ENCODE measurements around the gene GJA10.

GJA10 gene

DNA sequence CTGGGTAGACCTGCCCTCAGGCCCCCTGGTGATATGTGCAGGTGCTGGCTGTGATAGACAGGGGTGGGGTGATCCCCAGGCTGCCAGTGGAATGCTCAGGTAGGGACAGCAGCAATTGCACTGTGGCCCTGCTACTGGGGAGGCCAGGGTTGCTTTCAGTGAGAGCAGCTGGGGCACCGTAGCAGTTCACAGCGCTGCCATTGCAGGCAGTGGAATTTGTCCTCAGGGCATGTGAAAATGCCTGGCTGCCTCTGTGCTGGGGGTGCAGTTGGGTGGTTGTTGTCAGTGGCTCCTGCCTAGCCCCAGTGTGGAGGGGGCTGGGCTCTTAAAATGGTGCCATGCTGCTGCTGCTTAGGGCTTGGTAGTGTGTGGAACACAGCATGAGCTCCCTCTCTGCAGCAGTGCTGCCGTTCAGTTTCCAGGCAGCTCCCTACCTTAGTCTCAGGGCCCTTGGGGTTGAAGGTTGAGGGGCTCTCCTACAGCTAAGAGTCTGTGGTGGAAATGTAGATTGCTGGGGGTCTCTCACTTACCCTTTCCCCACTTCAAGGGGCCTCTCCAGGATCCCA is 23.6 kb downstream of the GJA10 start:
- no peak for DNase-seq

DNA sequence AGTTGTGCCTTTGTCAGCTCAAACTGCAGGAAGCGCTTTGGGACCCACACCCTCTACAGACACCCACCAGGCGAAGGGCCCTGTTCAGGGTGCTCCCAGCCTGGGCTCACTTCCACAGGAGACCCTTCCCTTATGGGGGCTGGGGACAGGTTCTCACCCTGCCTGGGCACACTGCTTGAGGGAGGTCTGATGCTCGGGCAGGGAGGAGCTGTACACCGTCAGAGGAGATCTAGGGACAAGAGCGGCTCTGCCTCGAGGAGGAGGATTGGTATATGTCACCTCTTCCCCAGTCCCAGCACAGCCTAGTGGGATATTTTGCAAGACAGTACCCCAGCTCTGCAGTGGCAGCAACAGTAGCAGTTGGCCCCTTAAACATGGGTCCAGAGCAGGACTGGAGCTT is 26.9 kb downstream of the GJA10 start:
- no peak for DNase-seq

DNA sequence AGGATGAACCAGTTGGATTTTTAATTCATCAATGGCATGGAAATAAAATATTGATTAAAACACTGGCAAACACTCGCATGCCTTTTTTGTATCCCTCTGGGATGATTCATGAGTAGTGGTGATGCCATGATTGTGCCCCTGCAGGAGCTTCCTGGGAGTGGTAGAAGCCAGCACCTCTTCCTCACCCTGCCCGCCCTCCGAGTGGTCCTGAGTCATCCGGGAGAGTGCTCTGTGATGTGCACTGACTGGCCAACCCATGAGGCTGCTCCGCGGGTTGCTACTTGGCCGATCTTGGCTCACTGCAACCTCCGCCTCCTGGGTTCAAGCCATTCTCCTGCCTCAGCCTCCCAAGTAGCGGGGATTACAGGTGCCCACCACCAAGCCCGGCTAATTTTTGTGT is 27.4 kb downstream of the GJA10 start:
- no peak for DNase-seq

DNA sequence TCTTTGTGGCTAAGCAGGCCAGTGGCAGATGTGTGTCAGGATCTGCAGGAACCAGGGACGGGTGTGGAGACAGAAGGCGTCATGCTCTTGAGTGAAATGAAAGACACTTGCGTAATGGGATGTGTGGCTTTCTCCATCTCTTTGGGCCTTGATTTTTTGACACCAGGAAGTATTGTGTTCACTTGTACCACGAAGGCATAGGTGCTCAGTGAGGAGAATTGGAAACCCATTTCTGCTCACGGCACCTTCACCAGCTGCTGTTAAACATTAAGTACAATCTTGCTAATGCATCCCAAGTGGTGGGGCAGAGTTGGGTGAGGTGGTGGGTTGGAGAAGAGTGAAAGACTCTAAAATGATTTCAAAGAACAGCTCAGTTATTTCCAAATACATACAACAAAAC is 30.0 kb downstream of the GJA10 start:
- no peak for DNase-seq

DNA sequence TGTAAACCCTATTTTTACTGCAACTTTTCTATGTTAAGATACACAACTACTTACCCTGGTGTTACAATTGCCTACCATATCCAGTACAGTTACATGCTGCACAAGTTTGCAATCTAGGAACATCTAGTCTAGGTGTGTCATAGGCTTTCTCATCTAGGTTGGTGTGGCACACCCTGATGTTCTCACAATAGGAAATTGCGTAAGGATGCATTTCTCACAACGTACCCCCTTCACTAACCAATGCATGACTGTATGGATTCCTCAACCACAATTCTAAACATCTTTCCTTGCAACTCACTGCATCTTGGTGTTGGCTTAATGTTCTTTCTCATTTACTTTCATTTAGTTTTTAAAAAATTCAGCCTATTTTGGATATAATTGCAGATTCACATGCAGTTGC is 31.6 kb downstream of the GJA10 start:
- DNase-seq, result no peak

DNA sequence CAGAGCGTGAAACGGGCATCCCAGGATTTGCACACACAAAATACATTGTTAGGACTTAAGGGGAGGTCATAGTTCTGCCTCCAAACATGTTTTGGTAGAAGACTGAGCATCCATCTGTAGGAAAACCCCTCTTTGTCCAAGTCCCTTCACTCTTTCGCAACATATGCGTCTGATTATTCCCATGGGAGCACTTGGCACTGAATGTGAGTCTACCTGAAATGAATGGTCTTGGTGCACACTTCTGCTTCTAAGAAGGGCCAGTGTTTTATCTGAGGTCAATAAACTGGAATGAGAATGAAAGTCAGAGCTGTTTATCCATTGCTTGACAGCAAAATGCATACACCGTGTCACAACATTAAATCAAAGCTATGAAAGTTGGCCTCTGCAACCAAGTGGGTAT is 33.0 kb downstream of the GJA10 start:
- DNase-seq, result no peak

DNA sequence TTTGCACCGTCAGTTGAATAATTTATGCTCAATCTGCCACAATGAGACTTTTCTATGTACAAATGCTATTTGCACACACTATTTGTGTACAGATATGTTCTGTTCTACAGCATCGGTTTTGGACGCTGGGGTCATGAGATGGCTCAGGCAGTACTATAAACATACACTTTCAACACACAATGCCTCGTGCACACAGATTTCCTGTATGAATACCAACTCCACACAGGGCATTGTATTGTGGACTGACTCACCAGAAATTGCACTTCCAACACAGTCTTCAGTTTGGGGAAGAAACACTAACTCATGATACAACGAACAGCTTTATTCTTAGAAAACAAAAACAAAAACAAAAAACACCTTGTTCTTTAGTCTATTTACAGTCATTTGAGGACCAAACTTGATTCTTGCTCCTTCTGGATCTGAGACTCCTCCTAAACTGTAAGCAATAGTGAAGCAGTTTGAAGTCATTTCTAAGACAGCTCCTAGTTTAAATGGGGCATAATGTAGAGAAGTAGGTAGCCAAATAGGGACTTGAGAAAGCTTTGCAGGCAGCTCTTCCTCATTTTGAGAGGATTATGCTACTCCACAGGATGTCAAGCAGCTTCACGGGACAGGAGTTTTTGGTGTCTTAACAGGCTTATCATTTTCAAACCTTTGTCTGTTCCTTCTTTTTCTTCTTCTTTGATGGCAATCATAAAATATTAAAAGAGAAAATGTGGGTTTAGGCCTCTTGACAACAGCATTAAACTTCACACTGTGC is 33.7 kb downstream of the GJA10 start:
- no peak for DNase-seq

DNA sequence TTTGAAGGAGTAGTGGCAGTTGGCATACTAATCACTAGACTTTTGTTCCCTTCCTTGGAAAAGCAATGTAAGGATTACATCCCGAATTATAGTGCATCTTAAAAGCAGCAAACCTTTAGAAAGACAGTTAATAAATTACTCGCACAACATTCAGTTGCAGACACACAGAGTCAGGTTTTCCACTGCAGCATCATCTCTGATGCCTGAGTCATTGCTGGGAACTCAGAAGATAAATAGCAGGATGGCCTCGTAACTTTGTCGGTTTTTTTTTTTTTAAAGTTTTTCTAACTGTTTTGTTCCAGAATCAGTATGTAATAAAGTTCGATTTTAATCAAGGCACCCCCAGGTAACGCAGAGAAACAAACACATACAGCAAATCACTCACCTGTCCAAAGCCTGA is 34.3 kb downstream of the GJA10 start:
- no peak for DNase-seq

DNA sequence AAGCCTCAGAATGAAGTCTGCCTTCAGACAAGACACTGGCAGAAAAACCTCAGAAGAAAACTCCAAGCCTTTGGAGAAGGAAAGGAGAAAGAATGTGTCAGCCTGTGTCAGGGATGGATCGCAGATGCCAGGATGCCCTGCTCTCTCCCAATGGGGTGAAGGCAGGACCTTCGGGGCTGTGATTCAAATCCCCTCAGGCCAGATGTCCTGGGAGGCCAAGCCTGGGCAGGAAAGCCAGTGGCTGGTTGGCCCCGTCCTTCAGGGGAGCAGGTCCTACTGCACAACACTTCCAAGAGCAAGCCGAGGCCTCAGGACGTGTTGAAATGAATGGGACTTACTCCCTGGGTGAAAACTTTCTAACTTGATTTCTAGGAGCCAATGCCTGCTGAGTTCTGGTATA is 36.5 kb downstream of the GJA10 start:
- no peak for DNase-seq

DNA sequence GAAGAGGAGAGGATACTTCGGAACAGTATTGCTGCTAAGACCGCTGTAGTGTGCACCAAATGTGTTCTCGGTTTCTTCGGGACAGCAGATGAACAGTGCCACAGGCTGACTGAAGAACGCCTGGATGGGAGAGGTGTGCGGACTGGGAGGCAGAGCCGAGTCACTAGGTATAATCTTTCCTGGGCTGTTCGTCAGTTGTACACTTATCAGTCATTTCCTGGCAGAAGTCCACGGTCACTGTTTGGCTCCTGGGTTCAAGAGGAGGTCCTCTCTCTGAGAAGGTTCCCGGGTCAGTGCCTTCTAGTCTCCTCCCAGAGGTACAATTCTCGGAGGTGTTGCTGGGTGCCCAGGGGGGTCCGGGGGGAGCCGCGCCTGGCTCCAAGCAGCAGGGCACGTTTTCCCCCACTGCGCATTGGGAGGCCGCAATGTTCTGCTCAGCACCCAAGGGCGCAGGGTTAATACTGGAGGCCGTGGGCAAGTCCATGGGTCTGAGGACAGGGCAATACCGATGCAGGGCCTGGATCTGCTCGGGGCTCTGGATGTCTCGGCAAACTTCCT is 38.1 kb downstream of the GJA10 start:
- DNase-seq, result no peak

DNA sequence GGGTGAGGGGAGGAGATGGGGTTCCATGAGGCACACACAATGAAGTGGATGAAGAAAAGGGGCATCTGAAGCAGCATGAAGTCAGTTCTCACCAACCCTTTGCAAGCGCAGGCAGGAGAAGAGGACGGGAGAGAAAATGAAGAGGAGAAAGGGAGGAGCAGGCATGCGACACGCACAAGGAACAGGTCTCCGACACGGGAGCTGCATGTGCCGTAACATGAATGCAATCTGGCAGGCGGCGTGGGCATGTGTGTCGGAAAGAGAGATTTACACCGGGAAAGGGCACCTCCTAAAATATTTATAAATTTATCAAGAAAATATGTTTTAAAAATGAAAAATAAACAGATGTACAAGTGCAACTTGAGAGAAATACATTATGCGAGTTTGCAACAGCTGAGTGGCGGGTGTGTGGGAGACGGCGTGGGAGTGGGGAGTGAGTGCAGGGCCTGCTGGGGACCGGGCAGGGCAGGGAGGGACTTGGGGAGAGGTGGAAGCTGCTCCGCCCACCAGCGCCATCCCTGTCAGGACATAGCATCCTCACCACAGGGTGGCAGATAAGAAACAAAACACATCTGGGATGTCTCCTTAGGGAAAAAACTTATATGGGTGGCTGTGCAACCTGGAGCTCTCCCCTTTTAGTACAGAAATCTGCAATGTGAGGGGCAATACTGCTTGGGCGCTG is 40.6 kb downstream of the GJA10 start:
- DNase-seq, result no peak

DNA sequence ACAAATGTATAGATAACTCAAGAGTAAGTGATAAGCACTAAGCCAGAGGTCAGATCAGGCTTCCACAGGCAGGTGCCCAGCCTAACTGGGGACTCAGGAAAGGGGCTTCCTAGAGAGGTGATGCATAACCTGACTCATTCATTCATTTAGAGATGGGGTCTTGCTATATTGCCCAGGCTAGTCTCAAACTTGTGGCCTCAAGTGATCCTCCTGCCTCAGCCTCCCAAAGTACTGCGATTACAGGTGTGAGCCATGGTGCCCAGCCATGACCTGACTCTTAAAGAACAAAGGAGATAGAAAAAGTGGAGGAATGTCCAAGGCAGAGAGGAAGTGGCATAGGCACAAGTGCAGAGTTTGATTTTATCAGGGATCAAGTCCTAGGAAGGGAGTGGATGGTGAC is 41.9 kb downstream of the GJA10 start:
- DNase-seq, result no peak

DNA sequence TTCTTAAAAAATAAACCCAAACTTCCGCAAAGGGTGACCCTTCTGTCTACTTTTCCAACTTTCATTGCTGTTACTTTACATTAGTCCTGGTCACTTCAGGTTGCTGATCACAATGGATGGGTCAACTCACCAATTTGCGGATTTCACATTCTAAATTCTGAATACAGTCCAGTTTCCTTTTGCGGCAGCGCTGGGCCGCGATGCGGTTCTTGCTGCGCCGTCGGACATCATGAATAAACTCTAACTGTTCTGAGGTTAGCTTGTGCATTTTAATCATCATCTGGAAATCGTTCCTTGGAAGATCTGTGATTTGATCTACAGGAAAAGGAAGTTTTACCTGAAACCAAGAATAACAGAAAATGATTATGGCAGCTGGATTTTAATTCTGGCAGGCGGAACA is 43.7 kb downstream of the GJA10 start:
- DNase-seq, result no peak

DNA sequence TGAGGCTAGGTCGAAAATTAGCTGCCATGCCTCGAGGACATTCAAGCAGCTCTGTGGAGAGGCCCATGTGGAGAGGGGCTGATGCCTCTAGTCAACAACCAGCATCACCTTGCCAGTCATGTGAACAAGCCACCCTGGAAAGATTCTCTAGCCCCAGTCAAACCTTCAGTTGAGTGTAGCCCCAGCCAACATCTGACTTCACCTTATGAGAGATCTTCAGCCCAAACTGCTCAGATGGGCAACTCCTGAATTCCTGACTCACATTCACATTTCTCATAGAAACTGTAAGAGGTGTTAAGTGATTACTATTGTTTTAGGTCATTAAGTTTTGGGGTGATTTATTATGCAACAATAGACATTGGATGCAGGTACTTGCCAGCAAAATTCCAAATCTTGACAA is 44.9 kb downstream of the GJA10 start:
- no peak for DNase-seq

DNA sequence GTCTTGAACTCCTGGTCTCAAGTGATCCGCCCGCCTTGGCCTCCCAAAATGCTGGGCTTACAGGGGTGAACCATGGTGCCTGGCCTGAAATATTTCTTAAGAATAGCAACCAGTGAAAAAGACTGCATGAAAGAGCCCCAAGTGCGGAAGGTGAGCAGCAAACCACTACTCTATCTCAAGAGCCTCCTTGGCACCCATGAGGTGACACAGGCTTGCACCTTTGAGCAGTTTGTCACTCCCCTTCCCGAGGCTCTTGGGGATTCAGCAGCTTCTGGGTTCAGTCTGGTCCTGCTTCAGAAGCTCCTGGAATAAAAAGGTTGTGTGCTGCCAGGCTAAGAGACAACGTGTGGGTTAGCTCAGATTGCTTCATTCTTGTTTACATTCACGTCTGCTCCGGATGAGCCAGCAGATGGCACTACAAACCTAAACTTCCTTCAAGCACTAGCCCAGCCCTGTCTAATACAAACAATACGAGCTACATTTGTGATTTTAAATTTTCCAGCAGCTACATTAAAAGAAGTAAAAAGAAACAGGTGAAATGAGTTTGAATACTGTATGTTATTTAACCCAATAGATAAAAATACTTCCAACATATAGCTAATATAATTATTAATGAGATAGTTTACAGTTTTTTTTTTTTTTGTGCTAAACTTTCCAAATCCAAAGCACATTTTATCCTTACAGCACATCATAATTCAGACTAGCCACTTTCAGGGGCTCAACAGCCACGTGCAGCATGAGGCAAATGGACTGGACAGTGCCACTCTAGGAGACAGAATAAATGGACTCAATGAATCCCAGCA is 46.2 kb downstream of the GJA10 start:
- DNase-seq, result no peak

DNA sequence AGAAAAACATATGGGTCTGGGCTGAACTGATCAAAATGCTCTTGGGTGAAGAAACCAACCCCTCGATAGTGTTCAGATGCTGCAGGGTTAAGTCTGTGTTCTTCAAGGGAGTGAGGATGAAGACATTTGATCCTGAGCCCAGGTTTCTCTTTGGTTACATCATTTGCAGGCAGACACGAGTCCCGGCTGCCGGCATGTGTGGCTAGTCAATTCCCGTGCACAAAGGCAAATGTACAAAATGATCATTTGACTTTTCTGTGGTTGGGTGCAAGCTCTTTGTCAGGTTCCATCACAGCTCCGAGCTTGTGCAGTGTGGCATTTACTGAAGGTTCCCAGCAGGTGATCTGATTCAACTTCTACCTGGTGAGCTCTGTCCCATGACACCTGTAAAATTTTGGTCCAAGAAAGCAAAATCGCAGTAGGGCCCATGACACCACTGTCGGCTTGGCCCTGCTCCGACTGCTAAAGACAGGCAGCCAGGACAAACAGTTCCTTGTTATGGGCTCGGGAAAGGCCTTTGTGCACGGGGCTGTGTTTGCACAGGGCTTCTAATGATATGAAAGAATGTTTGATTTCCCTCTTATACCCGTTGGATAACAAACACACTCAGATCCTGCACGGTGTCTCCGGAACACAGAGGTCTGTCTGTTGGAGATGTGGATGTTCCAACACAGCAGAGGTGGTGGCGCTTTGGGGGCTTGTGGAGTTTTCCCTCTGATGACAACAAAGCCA is 46.9 kb downstream of the GJA10 start:
- no peak for DNase-seq

DNA sequence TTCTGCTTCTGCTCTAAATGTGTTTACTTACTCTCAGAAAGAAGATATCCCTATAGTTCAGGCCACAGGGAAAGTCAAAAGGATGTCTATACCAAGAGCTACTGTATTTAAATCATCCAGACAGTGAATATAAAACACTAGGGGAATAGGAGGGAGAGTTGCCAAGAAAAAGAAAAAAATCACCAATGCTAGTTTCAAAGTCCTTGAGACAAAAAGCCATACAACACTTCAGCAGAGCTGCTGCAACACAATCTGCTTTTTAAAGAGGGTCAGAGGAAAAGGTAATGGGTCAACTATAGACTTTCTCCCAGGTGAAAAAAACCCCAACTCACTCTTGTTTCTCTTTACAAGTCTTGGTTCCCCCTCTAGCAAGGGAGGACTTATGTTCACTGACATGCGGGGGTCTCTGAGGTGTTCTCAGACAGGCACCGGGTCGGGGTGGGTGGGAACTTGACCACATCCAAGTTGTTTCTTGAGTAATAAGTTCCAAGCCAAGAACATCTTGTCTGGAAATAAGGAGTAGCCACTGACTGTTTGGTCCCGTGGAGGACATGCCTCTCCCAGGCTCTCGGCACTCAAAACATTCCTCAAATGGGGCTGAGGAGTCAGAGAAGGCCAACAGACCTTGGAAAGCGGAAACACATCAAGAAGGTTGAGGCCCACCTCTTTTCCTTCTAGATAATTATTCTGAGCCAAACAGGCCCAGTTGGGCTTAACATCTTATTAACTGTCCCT is 47.7 kb downstream of the GJA10 start:
- DNase-seq, result no peak

DNA sequence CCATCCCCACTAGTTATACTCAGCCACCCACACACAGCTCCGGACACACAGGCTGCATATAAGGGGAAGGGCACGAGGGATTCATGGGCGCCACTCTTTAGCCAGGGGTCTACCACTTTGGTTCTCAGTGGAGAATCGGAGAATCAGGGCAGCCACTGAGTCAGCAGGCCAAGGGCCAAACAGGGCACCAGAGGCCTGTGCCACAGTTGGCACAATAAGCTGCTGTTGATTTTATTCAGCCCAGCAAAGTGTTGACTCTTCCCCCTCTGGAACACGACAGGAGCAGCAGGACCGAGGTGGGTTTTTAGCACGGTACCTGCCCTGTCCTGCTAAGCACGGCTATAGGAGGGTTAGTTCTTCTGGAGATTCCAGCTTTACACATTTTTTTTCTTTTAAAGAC is 48.3 kb downstream of the GJA10 start:
- DNase-seq, result no peak

DNA sequence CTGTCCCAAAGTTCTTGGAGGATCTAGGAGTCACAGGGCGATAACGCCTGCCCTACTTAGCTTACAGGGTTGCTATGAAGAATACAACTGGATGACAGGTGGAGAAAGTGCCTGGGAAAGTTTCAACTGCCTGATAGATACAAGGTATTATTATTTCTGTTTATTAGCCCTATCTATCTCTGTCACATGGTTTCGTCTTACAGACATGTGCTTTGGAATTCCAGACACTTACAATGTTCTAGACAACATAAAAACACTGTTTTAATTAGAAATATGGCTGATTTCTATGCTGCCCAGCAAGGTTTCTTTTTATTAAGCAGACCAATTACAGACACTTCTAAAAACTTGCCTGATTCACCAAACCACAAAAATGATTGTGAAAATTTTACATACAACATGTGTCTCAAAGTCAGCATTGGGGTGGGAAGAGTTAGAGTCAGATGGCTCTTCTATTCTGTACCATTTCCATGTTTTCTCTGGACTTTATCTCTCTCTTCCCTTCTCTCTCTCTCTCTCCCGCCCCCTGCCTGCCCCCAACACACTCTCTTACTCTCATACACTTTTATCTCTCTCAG is 50.0 kb downstream of the GJA10 start:
- DNase-seq, result no peak

DNA sequence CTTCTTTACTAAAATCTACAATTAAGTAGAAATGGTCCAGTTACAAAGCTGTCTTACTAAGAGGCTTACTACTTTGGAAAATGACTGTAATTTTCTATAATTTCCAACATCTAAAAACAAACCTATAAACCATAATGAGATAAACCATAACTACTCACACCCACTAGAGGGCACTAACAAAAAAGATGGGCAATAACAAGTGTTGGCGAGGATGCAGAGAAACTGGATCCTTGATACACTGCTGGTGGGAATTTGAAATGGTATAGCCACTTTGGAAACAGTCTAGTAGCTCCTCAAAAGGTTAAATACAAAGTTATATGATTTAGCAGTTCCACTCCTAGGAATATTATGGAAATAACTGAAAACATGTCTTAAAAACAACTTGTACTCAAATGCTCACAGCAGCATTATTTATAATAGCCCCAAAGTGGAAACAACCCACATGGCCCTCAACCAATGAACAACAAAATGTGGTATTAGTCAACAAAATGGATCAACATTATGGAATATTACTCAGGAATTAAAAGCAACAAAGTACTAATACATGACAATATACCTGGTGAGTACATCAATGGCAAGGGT is 50.6 kb downstream of the GJA10 start:
- DNase-seq, result no peak

Measured in cortex of kidney (tissue), 1 donor.